Spleen (tissue), 11 donors: ENCODE results near the gene STIL. TPM values are rescaled to one million over a fixed set of nuclear protein-coding genes. Genes with fewer than 3 reads are reported as not detected.
"Not testable (repeated sequence)": the region's sequence is repeated elsewhere in the genome, so short reads cannot be mapped to it uniquely, and the experiment has no call there.

ENCODE experiments used
- DNase-seq: peaks from one replicate; pipeline ENCODE4 v3.0.0-alpha.2; 2020
- H3K27ac ChIP-seq, 8 donors: fragments of 200-600 bp; sonication (generic) in 7 of 8; 1 replicate in 4 of 8; 2 replicates in 4 of 8; pipeline versions ENCODE4 v1.5.0 to v1.8.0; 2016 to 2021; ENCODE audit warnings: inconsistent platforms in 4 of 8, mild to moderate bottlenecking in 4 of 8, moderate library complexity in 1 of 8
- H3K27me3 ChIP-seq, 7 donors: fragments of 200-600 bp; sonication (generic) in 6 of 7; replicated peaks in 1 of 7; 1 replicate in 4 of 7; 2 replicates in 3 of 7; pipeline versions ENCODE4 v1.5.0 to v1.8.0; 2016 to 2021; ENCODE audit warnings: inconsistent platforms in 3 of 7, mild to moderate bottlenecking in 1 of 7
- H3K36me3 ChIP-seq, 6 donors: fragments of 200-600 bp; sonication (generic) in 5 of 6; 1 replicate in 4 of 6; 2 replicates in 2 of 6; pipeline versions ENCODE4 v1.5.0 to v1.8.0; 2016 to 2021; ENCODE audit warnings: inconsistent platforms in 2 of 6
- H3K4me1 ChIP-seq, 6 donors: fragments of 200-600 bp; sonication (generic) in 5 of 6; 1 replicate in 3 of 6; 2 replicates in 3 of 6; pipeline versions ENCODE4 v1.5.0 to v1.8.0; 2016 to 2021; ENCODE audit warnings: inconsistent platforms in 3 of 6
- H3K4me3 ChIP-seq, 8 donors: fragments of 200-600 bp; sonication (generic) in 7 of 8; 1 replicate in 4 of 8; 2 replicates in 4 of 8; pipeline versions ENCODE4 v1.5.0 to v1.8.0; 2016 to 2021; ENCODE audit warnings: inconsistent platforms in 4 of 8, mild to moderate bottlenecking in 4 of 8, moderate library complexity in 2 of 8
- H3K9me3 ChIP-seq, 8 donors: fragments of 200-600 bp; sonication (generic) in 7 of 8; 1 replicate in 4 of 8; 2 replicates in 4 of 8; pipeline versions ENCODE4 v1.5.0 to v1.8.0; 2016 to 2021; ENCODE audit warnings: inconsistent platforms in 4 of 8
- CTCF ChIP-seq, 11 experiments: fragments of 200-600 bp in 7 of 11; fragments of 450-650 bp in 4 of 11; sonication (generic) in 4 of 11; IDR thresholded peaks in 8 of 11; conservative IDR thresholded peaks in 3 of 11; 1 replicate in 7 of 11; 2 replicates in 4 of 11; pipeline versions ENCODE4 v1.4.0 to v1.8.0; 2016 to 2021; ENCODE audit warnings: antibody characterized with exemption in 11 of 11, inconsistent platforms in 4 of 11, mild to moderate bottlenecking in 1 of 11
- POLR2A ChIP-seq, 3 donors: fragments of 450-650 bp; IDR thresholded peaks; one replicate each; pipeline ENCODE4 v1.5.1; 2017; ENCODE audit warnings: antibody characterized with exemption in 3 of 3, mild to moderate bottlenecking in 1 of 3
- POLR2AphosphoS5 ChIP-seq, 3 donors: sonication (generic); formaldehyde crosslinking; IDR thresholded peaks; one replicate each; pipeline ENCODE4 v1.5.1; 2017; ENCODE audit warnings: antibody characterized with exemption in 3 of 3
- WGBS, 5 donors: extraction: QIAGEN DNeasy Blood & Tissue Kit in 3 of 5; methylation state at CpG; one replicate each; pipeline versions ENCODE4 v1.1.5 to v1.1.7; 2013 to 2018; 5-methylcytosine and 5-hydroxymethylcytosine counted together
- intact Hi-C: fragments of 100-400 bp; cut with DNase I; formaldehyde crosslinking; loops from one replicate; pipeline ENCODE4 v1.15.0; 2023; ENCODE audit warnings: low total_unique reads
- polyA plus RNA-seq, 3 donors: library from polyadenylated mRNA; stranded (reverse); fragments of 200-250 nt; gene quantifications; one replicate each; pipeline ENCODE4 v1.2.1, GENCODE V29; 2013
- total RNA-seq, 7 donors: library from RNA; depleted of rRNA in 3 of 7; stranded (reverse); fragments of >200 nt in 3 of 7; fragmentation: NEBNext Ultra II Directional in 4 of 7; extraction: Animal tissue kit (Norgen Biotek cat#: 25700) in 4 of 7; gene quantifications; one replicate each; pipeline versions ENCODE4 v1.1.0 to v1.2.1, GENCODE V29; 2016 to 2021
- donor health status: healthy with polysubstance abuse.
- donor health status: DM: no; HTN: no; CAD: no; lungs with moderate emphysema.
- donor health status: DM: no; HTN: no; CAD: no.
- donor health status: Bipolar disorder and iron deficiency.
- donor health status: healthy.
- donor health status: DM: no; HTN: no; CAD: no.
- donor health status: DM: yes; HTN: yes; CAD: no.

STIL gene
- total and polyA plus RNA-seq, 10 donors, result 0.54 to 8.1 (median 3.4) TPM

GRCh38 chr1:47309427-47309826, 4.5 kb downstream of the STIL start:
- intact Hi-C loops, result no loop called here
- no peak for DNase-seq
- Histone ChIP-seq H3K27me3 (no peaks in the 10 kb centered on the region), H3K4me1 (peaks cover 4 to 17% (median 11%) of the 10 kb centered on the region in 6 donors), H3K9me3 (no peaks in the 10 kb centered on the region), H3K36me3 (peaks cover 0 to 39% (median 0%) of the 10 kb centered on the region in 6 donors), H3K4me3 (no peak overlapping the region), H3K27ac (no peak overlapping the region)
- TF ChIP-seq CTCF (IDR thresholded peaks at IDR 0.05 in 8 of 11, conservative IDR thresholded peaks at IDR 0.05 in 3 of 11) (no peak), POLR2A (IDR thresholded peaks at IDR 0.05) (no peak), POLR2AphosphoS5 (IDR thresholded peaks at IDR 0.05) (no peak)
- 91 to 98% (median 95%) methylated on average over 4 of the region's 4 CpGs for WGBS, 5 donors

GRCh38 chr1:47302472-47302871, 11.5 kb downstream of the STIL start:
- intact Hi-C loops, result no loop called here
- peaks cover 0 to 76% (median 4%) of the 10 kb centered on the region in 6 donors for H3K36me3 ChIP-seq
- H3K4me1 ChIP-seq, result peaks cover 0 to 10% (median 1%) of the 10 kb centered on the region in 6 donors
- no peaks in the 10 kb centered on the region for H3K27me3 ChIP-seq
- no peak overlapping the region for H3K27ac ChIP-seq
- DNase-seq, result no peak
- 89 to 95% (median 94%) methylated on average over 2 of the region's 2 CpGs for WGBS, 5 donors
- H3K9me3 ChIP-seq, result no peaks in the 10 kb centered on the region
- TF ChIP-seq POLR2AphosphoS5 (IDR thresholded peaks at IDR 0.05), result no peak
- TF ChIP-seq POLR2A (IDR thresholded peaks at IDR 0.05), result no peak
- no peak for TF ChIP-seq CTCF (IDR thresholded peaks at IDR 0.05 in 8 of 11, conservative IDR thresholded peaks at IDR 0.05 in 3 of 11)
- no peak overlapping the region for H3K4me3 ChIP-seq

- Histone ChIP-seq H3K27ac (peak overlapping the region in 7 of 8 donors; percentile 14 to 75 (median 65)), H3K4me1 (peaks cover 0 to 10% (median 1%) of the 10 kb centered on the region in 6 donors), H3K9me3 (no peaks in the 10 kb centered on the region), H3K4me3 (no peak overlapping the region), H3K27me3 (no peaks in the 10 kb centered on the region), H3K36me3 (peaks cover 0 to 62% (median 4%) of the 10 kb centered on the region in 6 donors)
- TF ChIP-seq CTCF (IDR thresholded peaks at IDR 0.05 in 8 of 11, conservative IDR thresholded peaks at IDR 0.05 in 3 of 11), result peak in 1 of 11 experiments; percentile 9
- no peak for TF ChIP-seq POLR2AphosphoS5 (IDR thresholded peaks at IDR 0.05)
- intact Hi-C loops, result no loop called here
- no peak for DNase-seq
Measured at GRCh38 chr1:47298025-47298699, 15.8 kb downstream of the STIL start.

GRCh38 chr1:47295579-47295978, 18.4 kb downstream of the STIL start:
- 85 to 95% (median 93%) methylated on average over 2 of the region's 2 CpGs for WGBS, 5 donors
- intact Hi-C loops, result no loop called here
- no peak for TF ChIP-seq POLR2AphosphoS5 (IDR thresholded peaks at IDR 0.05)
- no peak for TF ChIP-seq CTCF (IDR thresholded peaks at IDR 0.05 in 8 of 11, conservative IDR thresholded peaks at IDR 0.05 in 3 of 11)
- TF ChIP-seq POLR2A (IDR thresholded peaks at IDR 0.05), result no peak

GRCh38 chr1:47294863-47295262, 19.1 kb downstream of the STIL start:
- WGBS, 5 donors, result 93 to 100% (median 96%) methylated on average over 6 of the region's 6 CpGs
- Histone ChIP-seq H3K36me3 (peaks cover 0 to 58% (median 0%) of the 10 kb centered on the region in 6 donors), H3K4me1 (peaks cover 0 to 10% (median 1%) of the 10 kb centered on the region in 6 donors)
- H3K27me3 ChIP-seq, H3K27ac ChIP-seq, DNase-seq, H3K4me3 ChIP-seq, intact Hi-C loops, H3K9me3 ChIP-seq: not testable (repeated sequence)

More at GRCh38 chr1:47295579-47295978, 18.4 kb downstream of the STIL start:
- Histone ChIP-seq H3K27me3 (no peaks in the 10 kb centered on the region), H3K9me3 (no peaks in the 10 kb centered on the region), H3K4me1 (peaks cover 0 to 10% (median 1%) of the 10 kb centered on the region in 6 donors), H3K36me3 (peaks cover 0 to 61% (median 0%) of the 10 kb centered on the region in 6 donors), H3K27ac (no peak overlapping the region), H3K4me3 (no peak overlapping the region)
- no peak for DNase-seq

GRCh38 chr1:47288116-47288515, 25.8 kb downstream of the STIL start:
- H3K4me1 ChIP-seq, result peaks cover 0 to 15% (median 6%) of the 10 kb centered on the region in 6 donors
- H3K9me3 ChIP-seq, H3K4me3 ChIP-seq, H3K27me3 ChIP-seq, H3K27ac ChIP-seq, intact Hi-C loops, DNase-seq: not testable (repeated sequence)
- 57 to 74% (median 59%) methylated on average over 4 of the region's 4 CpGs for WGBS, 5 donors
- peaks cover 0 to 69% (median 0%) of the 10 kb centered on the region in 6 donors for H3K36me3 ChIP-seq
